ENCODE results near the gene VPS13D.
"Not testable (repeated sequence)": the region's sequence is repeated elsewhere in the genome, so short reads cannot be mapped to it uniquely, and the experiment has no call there.

The VPS13D gene

DNA sequence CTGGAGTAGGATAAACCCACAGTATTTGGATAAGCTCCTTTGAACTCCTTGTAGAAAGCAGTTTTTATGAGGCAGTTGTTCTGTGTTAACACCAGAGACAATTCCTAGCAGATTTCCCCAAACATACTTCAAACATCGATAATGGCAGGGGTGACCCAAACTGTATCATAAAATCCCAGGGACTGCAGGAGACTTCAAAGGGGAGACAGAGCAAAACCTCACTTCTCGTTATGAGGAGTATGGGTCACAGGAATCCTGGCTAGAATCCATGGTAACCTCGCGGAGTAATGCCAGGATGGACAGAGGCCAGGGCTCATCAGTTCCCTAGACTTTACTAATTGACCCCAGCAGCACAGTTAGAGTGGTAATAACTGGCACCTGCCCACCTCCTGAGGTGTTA is 240.2 kb downstream of the VPS13D start:
- TF ChIP-seq, protein P1, sequence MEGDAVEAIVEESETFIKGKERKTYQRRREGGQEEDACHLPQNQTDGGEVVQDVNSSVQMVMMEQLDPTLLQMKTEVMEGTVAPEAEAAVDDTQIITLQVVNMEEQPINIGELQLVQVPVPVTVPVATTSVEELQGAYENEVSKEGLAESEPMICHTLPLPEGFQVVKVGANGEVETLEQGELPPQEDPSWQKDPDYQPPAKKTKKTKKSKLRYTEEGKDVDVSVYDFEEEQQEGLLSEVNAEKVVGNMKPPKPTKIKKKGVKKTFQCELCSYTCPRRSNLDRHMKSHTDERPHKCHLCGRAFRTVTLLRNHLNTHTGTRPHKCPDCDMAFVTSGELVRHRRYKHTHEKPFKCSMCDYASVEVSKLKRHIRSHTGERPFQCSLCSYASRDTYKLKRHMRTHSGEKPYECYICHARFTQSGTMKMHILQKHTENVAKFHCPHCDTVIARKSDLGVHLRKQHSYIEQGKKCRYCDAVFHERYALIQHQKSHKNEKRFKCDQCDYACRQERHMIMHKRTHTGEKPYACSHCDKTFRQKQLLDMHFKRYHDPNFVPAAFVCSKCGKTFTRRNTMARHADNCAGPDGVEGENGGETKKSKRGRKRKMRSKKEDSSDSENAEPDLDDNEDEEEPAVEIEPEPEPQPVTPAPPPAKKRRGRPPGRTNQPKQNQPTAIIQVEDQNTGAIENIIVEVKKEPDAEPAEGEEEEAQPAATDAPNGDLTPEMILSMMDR (IDR thresholded peaks at IDR 0.05; ENCODE audit: insufficient read depth, low read depth, low read length, missing control alignments): no peak
- no peak for DNase-seq (ENCODE audit: low read depth)
- H3K4me3 ChIP-seq (ENCODE audit: low read length): no peak overlapping the region

- DNase-seq (ENCODE audit: low read depth); H3K4me3 ChIP-seq (ENCODE audit: low read length): not testable (repeated sequence)
These were observed 241.1 kb downstream of the VPS13D start for GRCh38 chr1:12470916-12471315.

DNA sequence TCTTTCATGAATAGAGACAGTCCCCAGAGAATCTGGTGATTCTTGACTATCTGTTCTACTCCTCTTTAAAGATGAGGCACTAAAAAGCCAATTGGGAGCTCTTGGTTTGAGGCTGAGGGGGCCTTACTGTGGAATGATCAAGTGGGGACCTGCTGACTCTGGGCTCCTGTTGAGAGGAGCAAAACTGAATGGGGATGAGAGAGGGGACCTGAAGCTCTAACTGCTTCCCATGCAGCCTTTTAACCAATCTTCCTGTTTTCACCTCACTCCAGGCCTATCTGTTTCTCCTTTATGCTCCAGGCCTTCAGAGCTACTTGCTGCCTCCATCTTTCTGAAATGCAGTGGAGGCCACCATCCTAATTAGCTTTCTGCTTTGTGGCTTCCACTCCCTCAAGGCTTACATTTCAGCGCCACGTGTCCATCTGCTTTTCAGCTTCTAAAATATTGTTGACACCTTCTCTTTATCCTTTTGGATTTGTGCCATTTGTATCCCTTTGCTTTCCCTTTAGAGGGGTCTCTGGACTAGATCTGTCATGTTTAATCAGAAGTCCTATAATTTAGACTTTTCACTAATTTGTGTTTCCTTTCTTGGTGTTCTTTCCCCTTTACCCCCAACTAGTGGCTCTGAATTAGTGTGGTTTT is 242.4 kb downstream of the VPS13D start:
- DNase-seq (ENCODE audit: low read depth): no peak
- H3K4me3 ChIP-seq (ENCODE audit: low read length): no peak overlapping the region
- TF ChIP-seq, protein P1 (IDR thresholded peaks at IDR 0.05; ENCODE audit: insufficient read depth, low read depth, low read length, missing control alignments): no peak

- no peak for DNase-seq (ENCODE audit: low read depth)
- TF ChIP-seq, protein P1 (IDR thresholded peaks at IDR 0.05; ENCODE audit: insufficient read depth, low read depth, low read length, missing control alignments): no peak
- no peak overlapping the region for H3K4me3 ChIP-seq (ENCODE audit: low read length)
These were observed 243.1 kb downstream of the VPS13D start for GRCh38 chr1:12472798-12473551.

DNA sequence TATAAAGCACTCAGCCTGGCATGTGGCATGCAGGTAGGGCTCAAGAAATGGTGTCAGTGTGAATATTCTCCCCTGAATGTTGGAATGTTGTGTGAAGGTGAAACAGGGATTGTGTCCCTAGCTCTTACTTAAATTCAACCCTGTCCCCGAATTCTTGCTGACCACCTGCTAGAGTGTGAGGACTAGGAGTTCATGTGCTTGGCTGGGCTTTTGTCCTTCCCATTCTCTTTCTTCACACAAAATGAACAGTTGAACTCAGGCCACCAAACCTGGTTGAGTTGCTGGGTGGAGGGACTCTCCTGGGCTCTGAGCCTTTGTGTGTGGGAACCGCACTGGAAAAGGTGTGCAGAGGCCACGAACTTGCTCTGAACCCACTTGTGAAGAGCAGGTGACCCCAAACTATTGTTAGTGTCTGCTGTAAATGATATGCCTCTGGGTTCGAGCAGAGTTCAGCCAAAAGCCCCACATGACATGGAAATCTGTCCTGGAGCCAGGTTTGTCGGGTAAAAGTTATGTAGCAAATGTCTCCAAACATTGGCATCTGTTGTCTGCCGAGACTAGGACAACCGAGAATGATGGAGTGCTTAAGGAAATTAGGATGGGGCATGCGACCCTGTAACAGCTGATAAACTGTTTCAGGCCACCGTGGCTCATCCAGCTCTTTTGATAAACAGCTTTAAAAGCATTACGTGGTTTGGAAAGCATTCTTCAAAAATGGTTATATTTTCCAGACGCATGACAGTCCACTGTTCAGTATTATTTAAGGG is 243.9 kb downstream of the VPS13D start:
- TF ChIP-seq, protein P1 (IDR thresholded peaks at IDR 0.05; ENCODE audit: insufficient read depth, low read depth, low read length, missing control alignments): no peak
- DNase-seq (ENCODE audit: low read depth): no peak
- no peak overlapping the region for H3K4me3 ChIP-seq (ENCODE audit: low read length)

- peak; percentile 19 for DNase-seq (ENCODE audit: low read depth)
- TF ChIP-seq, protein P1 (IDR thresholded peaks at IDR 0.05; ENCODE audit: insufficient read depth, low read depth, low read length, missing control alignments): no peak
- no peak overlapping the region for H3K4me3 ChIP-seq (ENCODE audit: low read length)
These were observed 245.3 kb downstream of the VPS13D start for GRCh38 chr1:12475101-12475500.

DNA sequence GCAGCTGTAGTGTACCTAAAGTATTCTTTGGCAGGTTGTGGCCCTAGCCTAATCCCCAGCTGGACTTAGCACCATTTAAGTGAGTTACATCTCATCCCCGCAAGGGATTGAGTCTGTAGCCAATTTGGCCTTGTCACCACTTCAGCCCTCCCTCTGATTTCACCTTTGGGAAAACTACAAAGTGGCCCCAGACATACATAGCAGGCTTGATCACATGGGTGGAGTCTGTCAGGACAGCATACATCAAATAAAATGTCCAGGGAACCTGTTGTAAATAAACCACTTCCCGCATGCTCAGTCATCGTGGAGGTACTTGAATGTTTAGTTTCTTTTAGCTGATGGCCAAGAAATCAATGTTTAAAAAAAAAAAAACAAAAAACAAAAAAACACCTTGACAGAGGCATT is 245.7 kb downstream of the VPS13D start:
- H3K4me3 ChIP-seq (ENCODE audit: low read length): no peak overlapping the region
- TF ChIP-seq, protein P1 (IDR thresholded peaks at IDR 0.05; ENCODE audit: insufficient read depth, low read depth, low read length, missing control alignments): no peak
- DNase-seq (ENCODE audit: low read depth): no peak
